ENCODE results near the gene ST6GAL1. TPM values are rescaled to one million over a fixed set of nuclear protein-coding genes. Genes with fewer than 3 reads are reported as not detected.
A peak's percentile ranks its signal among the peaks of the same experiment; 100 is the strongest.

The ST6GAL1 gene
- total RNA-seq, 1 donor from 2014 or later: 84.3 TPM

GRCh38 chr3:187085021-187085666 lies 154.8 kb downstream of the ST6GAL1 start:
- H3K36me3 ChIP-seq: no peaks in the 10 kb centered on the region
- no peak for DNase-seq
- no peak for TF ChIP-seq CTCF (IDR thresholded peaks at IDR 0.05; ENCODE audit: borderline replicate concordance)
- H3K27me3 ChIP-seq (ENCODE audit: low read depth): no peaks in the 10 kb centered on the region
- H3K9me3 ChIP-seq (replicated peaks): peaks cover 35% of the 10 kb centered on the region
- peaks cover 12% of the 10 kb centered on the region for H3K4me1 ChIP-seq
- no peak overlapping the region for H3K4me3 ChIP-seq
- peak overlapping the region; percentile 49 for H3K27ac ChIP-seq (replicated peaks)
- intact Hi-C loops (cut with micrococcal nuclease): no loop called here

DNA sequence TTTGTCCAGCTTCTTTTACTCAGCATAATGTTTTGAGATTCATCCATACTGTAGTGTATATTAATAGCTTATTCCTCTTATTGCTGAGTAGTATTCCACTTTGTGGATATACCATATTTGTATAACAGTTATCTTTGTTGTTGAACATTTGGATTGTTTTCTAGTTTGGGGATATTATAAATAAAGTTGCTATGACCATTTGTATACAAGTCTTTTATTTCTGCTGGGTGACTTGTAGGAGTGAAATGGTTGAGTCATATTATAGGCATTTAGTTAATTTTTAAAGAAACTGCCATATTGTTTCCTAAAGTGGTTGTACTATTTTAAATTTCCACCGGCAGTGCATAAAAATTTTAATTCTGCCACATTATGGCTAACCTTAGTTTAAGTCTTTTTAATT lies 155.6 kb downstream of the ST6GAL1 start:
- peaks cover 12% of the 10 kb centered on the region for H3K4me1 ChIP-seq
- H3K9me3 ChIP-seq (replicated peaks): peaks cover 35% of the 10 kb centered on the region
- no peak for DNase-seq
- no peaks in the 10 kb centered on the region for H3K36me3 ChIP-seq
- no peak for TF ChIP-seq CTCF (IDR thresholded peaks at IDR 0.05; ENCODE audit: borderline replicate concordance)
- intact Hi-C loops (cut with micrococcal nuclease): no loop called here
- no peak overlapping the region for H3K27ac ChIP-seq (replicated peaks)
- no peak overlapping the region for H3K4me3 ChIP-seq
- no peaks in the 10 kb centered on the region for H3K27me3 ChIP-seq (ENCODE audit: low read depth)

DNA sequence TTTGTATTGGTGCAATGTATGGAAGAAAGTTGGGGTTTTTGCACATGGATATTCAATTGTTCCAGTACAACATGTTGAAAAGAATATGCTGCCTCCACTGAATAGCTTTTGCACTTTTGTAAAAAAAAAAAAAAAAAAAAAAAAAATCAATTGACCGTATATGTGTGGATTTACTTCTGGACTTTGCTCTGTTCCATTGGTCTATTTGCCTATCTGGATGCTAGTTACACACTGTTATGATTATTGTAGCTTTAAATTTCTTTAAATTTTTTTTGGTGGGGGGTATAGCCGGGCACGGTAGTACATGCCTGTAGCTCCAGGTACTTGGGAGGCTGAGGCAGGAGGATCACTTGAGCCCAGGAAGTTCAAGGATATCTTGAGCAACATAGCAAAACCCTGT lies 156.5 kb downstream of the ST6GAL1 start:
- Histone ChIP-seq H3K4me3 (no peak overlapping the region), H3K4me1 (peaks cover 12% of the 10 kb centered on the region), H3K27ac (replicated peaks) (no peak overlapping the region), H3K9me3 (replicated peaks) (peaks cover 35% of the 10 kb centered on the region), H3K36me3 (no peaks in the 10 kb centered on the region), H3K27me3 (ENCODE audit: low read depth) (no peaks in the 10 kb centered on the region)
- TF ChIP-seq CTCF (IDR thresholded peaks at IDR 0.05; ENCODE audit: borderline replicate concordance): no peak
- no peak for DNase-seq
- intact Hi-C loops (cut with micrococcal nuclease): no loop called here

DNA sequence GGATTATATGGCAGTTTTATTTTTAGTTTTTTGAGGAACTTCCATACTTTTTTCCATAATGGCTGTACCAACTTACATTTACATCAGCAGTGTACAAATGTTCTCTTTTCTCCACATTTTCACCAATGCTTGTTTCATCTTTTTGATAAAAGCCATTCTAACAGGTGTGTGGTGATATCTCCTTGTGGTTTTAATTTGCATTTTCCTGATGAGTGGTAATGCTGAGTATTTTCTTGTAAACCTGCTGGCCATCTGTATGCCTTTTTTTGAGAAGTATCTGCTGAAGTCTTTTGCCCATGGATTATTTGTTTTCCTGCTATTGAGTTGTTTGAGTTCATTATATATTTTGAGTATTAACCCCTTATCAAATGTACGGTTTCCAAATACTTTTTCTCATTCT lies 158.4 kb downstream of the ST6GAL1 start:
- Histone ChIP-seq H3K4me1 (peaks cover 12% of the 10 kb centered on the region), H3K4me3 (no peak overlapping the region), H3K27ac (replicated peaks) (no peak overlapping the region), H3K9me3 (replicated peaks) (peaks cover 40% of the 10 kb centered on the region), H3K27me3 (ENCODE audit: low read depth) (no peaks in the 10 kb centered on the region), H3K36me3 (no peaks in the 10 kb centered on the region)
- no peak for DNase-seq
- intact Hi-C loops (cut with micrococcal nuclease): no loop called here
- TF ChIP-seq CTCF (IDR thresholded peaks at IDR 0.05; ENCODE audit: borderline replicate concordance): no peak

GRCh38 chr3:187093320-187093719 lies 163.0 kb downstream of the ST6GAL1 start:
- no peak for TF ChIP-seq CTCF (IDR thresholded peaks at IDR 0.05; ENCODE audit: borderline replicate concordance)
- Histone ChIP-seq H3K27ac (replicated peaks) (no peak overlapping the region), H3K4me1 (no peaks in the 10 kb centered on the region), H3K4me3 (no peak overlapping the region), H3K9me3 (replicated peaks) (peaks cover 48% of the 10 kb centered on the region), H3K27me3 (ENCODE audit: low read depth) (no peaks in the 10 kb centered on the region), H3K36me3 (no peaks in the 10 kb centered on the region)
- intact Hi-C loops (cut with micrococcal nuclease): no loop called here
- no peak for DNase-seq
